ENCODE data around the gene TCF12.

Gene TCF12

DNA sequence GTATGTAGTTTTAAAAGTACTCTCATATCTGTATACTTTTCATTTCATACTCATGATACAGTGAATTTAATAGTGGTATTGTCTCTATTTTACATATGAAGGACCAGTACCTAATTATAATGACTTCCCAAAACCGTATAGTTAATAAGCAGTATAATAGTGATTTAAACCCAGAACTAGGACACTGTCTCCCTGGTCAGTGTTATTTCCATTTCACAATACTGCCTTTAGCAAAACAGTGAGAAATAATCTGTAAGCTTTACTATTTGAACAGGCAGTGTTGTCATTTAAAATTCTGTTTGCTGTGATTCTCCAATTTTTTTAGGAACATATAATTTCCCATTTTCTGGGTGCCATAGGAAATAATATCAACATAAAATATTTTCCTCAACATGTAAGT, 116.2 kb downstream of the TCF12 start:
- no peak for TF ChIP-seq CTCF (IDR thresholded peaks at IDR 0.05; ENCODE audit: low read length, missing control alignments)
- no peak for DNase-seq (ENCODE audit: low read depth)
- H3K4me3 ChIP-seq (replicated peaks; ENCODE audit: low read depth, low read length) = no peak overlapping the region

GRCh38 chr15:57035664-57036063, 117.2 kb downstream of the TCF12 start:
- no peak for DNase-seq (ENCODE audit: low read depth)
- H3K4me3 ChIP-seq (replicated peaks; ENCODE audit: low read depth, low read length) = no peak overlapping the region
- TF ChIP-seq CTCF (IDR thresholded peaks at IDR 0.05; ENCODE audit: low read length, missing control alignments) = no peak

- H3K4me3 ChIP-seq (replicated peaks; ENCODE audit: low read depth, low read length) = no peak overlapping the region
- DNase-seq (ENCODE audit: low read depth) = no peak
- TF ChIP-seq CTCF (IDR thresholded peaks at IDR 0.05; ENCODE audit: low read length, missing control alignments) = no peak
Observed at GRCh38 chr15:57036352-57036751, 117.9 kb downstream of the TCF12 start.

DNA sequence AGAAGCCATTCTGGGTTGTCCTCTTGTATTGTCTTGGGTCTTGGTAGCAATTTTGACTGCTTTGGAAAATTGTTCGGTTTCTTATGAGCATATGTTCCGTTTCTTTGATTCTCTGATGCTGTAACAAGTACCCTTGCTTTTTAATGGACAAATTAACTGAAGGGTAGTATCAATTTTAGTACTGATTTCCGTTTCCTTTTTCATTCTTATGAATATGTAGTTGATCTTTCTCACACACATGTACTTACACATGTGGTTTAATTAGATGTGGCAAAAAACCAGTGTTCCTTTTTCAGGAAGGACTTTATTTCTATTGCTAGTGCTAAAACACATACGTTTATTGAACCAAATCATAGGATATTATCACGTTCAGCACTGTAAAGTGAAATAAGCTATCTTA, 119.1 kb downstream of the TCF12 start:
- no peak for DNase-seq (ENCODE audit: low read depth)
- H3K4me3 ChIP-seq (replicated peaks; ENCODE audit: low read depth, low read length) = no peak overlapping the region
- TF ChIP-seq CTCF (IDR thresholded peaks at IDR 0.05; ENCODE audit: low read length, missing control alignments) = no peak

- TF ChIP-seq CTCF (IDR thresholded peaks at IDR 0.05; ENCODE audit: low read length, missing control alignments) = no peak
- H3K4me3 ChIP-seq (replicated peaks; ENCODE audit: low read depth, low read length) = no peak overlapping the region
- no peak for DNase-seq (ENCODE audit: low read depth)
Observed at GRCh38 chr15:57038040-57038439, 119.6 kb downstream of the TCF12 start.

DNA sequence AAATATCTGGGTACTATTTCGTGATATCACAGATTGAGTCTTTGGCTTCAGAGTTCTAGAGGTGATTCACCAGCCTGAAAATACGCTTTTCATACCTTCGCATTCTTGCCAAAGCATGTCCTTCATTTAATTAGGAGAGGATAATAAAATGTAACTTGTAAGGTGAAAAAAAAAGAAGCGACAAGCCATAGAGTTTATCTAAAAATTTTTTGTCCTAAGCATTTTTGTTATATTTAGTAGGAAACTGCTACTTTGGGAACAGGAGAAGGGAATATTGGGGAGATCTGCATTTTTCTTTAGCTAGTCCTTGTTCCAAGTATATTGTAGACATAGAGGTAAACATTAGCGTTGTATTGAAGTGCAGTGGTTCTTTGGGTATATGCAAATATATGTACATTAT, 120.1 kb downstream of the TCF12 start:
- TF ChIP-seq CTCF (IDR thresholded peaks at IDR 0.05; ENCODE audit: low read length, missing control alignments) = no peak
- DNase-seq (ENCODE audit: low read depth) = no peak
- no peak overlapping the region for H3K4me3 ChIP-seq (replicated peaks; ENCODE audit: low read depth, low read length)

DNA sequence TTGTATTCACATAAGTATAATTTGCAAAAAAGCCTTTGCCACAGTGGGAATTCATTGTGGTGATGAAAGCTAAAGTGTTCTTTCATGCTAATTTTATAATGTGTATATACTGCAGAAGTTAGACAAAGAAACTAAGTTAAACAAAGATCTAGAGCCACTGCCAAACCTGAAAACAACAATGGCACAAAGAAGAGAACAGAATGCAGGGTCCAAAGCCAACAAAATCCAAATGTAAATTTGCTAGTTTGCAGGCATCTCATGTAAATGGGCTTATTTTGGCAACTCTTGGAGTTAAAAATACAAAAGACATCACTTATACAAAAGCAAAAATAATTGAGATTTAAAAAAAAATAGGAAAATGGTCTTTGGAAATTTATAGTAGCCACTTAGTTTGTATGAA, 123.0 kb downstream of the TCF12 start:
- no peak for TF ChIP-seq CTCF (IDR thresholded peaks at IDR 0.05; ENCODE audit: low read length, missing control alignments)
- no peak overlapping the region for H3K4me3 ChIP-seq (replicated peaks; ENCODE audit: low read depth, low read length)
- no peak for DNase-seq (ENCODE audit: low read depth)
